Esophagus muscularis mucosa (tissue), 4 donors: ENCODE measurements around the gene IFITM2. TPM values are rescaled to one million over a fixed set of nuclear protein-coding genes. Genes with fewer than 3 reads are reported as not detected.

Experiments used
- DNase-seq: peaks from one replicate; pipeline ENCODE4 v3.0.0-alpha.2; 2017; ENCODE audit errors: extremely low spot score
- H3K27ac ChIP-seq, 4 donors: fragments of 200-600 bp; sonication (generic); replicated peaks in 1 of 4; 1 replicate in 3 of 4; 2 replicates in 1 of 4; pipeline ENCODE4 v1.5.1; 2016 to 2019; ENCODE audit warnings: mild to moderate bottlenecking in 1 of 4
- H3K27me3 ChIP-seq, 4 donors: fragments of 200-600 bp; sonication (generic); one replicate each; pipeline versions ENCODE4 v1.5.1 to v1.6.0; 2016 to 2019
- H3K36me3 ChIP-seq, 4 donors: fragments of 200-600 bp; sonication (generic); one replicate each; pipeline ENCODE4 v1.5.1; 2016 to 2019
- H3K4me1 ChIP-seq, 4 donors: fragments of 200-600 bp; sonication (generic); one replicate each; pipeline ENCODE4 v1.5.1; 2016 to 2019
- H3K4me3 ChIP-seq, 4 donors: fragments of 200-600 bp; sonication (generic); 1 replicate in 2 of 4; 2 replicates in 2 of 4; pipeline ENCODE4 v1.5.1; 2016 to 2019; ENCODE audit warnings: mild to moderate bottlenecking in 4 of 4, moderate library complexity in 1 of 4
- H3K9me3 ChIP-seq, 4 donors: fragments of 200-600 bp; sonication (generic); 1 replicate in 3 of 4; 2 replicates in 1 of 4; pipeline ENCODE4 v1.5.1; 2016 to 2019
- CTCF ChIP-seq, 3 experiments: fragments of 200-600 bp in 2 of 3; fragments of 450-650 bp in 1 of 3; sonication (generic) in 2 of 3; IDR thresholded peaks; one replicate each; pipeline ENCODE4 v1.5.1; 2017 to 2019; ENCODE audit warnings: antibody characterized with exemption in 3 of 3, mild to moderate bottlenecking in 2 of 3, moderate library complexity in 1 of 3
- EP300 ChIP-seq: sonication (generic); formaldehyde crosslinking; IDR thresholded peaks from one replicate; pipeline ENCODE4 v1.6.1; 2017; ENCODE audit warnings: antibody characterized with exemption
- POLR2A ChIP-seq: fragments of 450-650 bp; IDR thresholded peaks from one replicate; pipeline ENCODE4 v1.6.1; 2017; ENCODE audit warnings: antibody characterized with exemption, moderate library complexity, mild to moderate bottlenecking, low read depth
- POLR2AphosphoS5 ChIP-seq, 2 donors: sonication (generic); formaldehyde crosslinking; IDR thresholded peaks; one replicate each; pipeline ENCODE4 v1.6.1; 2017; ENCODE audit warnings: antibody characterized with exemption in 2 of 2
- WGBS: methylation state at CpG from one replicate; pipeline ENCODE4 v1.1.5; 2018; 5-methylcytosine and 5-hydroxymethylcytosine counted together
- intact Hi-C: fragments of 100-400 bp; cut with DNase I; formaldehyde crosslinking; loops from one replicate; pipeline ENCODE4 v1.15.1; 2023
- total RNA-seq, 4 donors: library from RNA; depleted of rRNA; stranded (reverse); fragments of >200 nt; gene quantifications; one replicate each; pipeline versions ENCODE4 v1.1.0 to v1.2.1, GENCODE V29; 2016

Gene IFITM2
- total RNA-seq, 4 donors from 2014 or later = 92.2 to 235 (median 194) TPM

DNA sequence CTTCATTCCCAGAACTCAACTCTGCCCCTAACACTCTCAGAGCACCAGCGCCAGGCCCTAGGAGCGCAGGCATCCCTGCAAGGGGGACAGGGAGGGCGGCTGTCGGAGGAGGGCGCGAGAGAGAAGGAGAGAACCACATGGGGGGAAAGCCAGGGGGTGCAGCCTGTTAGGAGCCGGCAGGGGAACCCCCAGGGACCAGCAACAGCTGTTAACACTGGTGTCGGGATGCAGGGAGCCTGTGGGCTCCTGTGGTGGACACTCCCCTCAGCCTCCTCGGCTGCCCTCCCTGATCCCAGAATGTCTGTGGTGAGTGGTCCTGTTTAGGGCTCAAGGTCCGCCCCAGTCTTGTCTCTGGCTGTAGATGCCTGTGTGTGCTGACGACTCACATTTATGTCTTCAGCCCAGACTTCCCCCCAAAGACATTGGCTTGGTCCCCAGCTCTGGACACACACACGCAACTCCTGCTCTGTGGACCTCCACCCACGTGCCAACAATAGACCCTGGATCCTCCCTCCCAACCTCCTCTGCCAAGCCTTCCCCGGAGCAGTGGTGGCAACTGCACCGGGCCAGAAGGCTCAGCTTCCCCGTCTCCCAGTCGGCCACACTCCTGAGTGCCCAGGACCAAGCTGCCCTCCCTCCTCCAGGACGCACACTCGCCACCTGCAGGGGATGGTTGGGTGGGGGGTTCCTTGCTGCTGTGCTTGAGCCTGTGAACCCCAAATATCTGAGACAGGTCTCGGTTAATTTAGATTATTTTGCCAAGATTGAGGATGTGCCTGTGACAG, 7.5 kb upstream of the IFITM2 start:
- TF ChIP-seq CTCF (IDR thresholded peaks at IDR 0.05) = no peak
- no peak for TF ChIP-seq POLR2A
- DNase-seq = no peak
- H3K36me3 ChIP-seq = no peaks in the 10 kb centered on the region
- intact Hi-C loops = loop anchor here (5.0 kb wide), 1 partner anchor 152 kb away; the partner anchor contains the start of gene PTDSS2
- no peak overlapping the region for H3K27ac ChIP-seq
- H3K4me1 ChIP-seq = peaks cover 7 to 30% (median 22%) of the 10 kb centered on the region in 4 donors
- H3K27me3 ChIP-seq = peaks cover 0 to 62% (median 22%) of the 10 kb centered on the region in 4 donors
- WGBS = 28% methylated on average over 18 of the region's 20 CpGs
- no peak overlapping the region for H3K4me3 ChIP-seq
- H3K9me3 ChIP-seq = no peaks in the 10 kb centered on the region

GRCh38 chr11:303363-303762, 4.3 kb upstream of the IFITM2 start:
- WGBS = 88% methylated on average over 12 of the region's 12 CpGs
- no peaks in the 10 kb centered on the region for H3K9me3 ChIP-seq
- H3K27me3 ChIP-seq = peaks cover 0 to 33% (median 20%) of the 10 kb centered on the region in 4 donors
- DNase-seq = no peak
- H3K4me1 ChIP-seq = peaks cover 22 to 42% (median 29%) of the 10 kb centered on the region in 4 donors
- intact Hi-C loops = loop anchor here (5.0 kb wide), 1 partner anchor 149 kb away; the partner anchor contains the start of gene PTDSS2
- no peak overlapping the region for H3K27ac ChIP-seq
- H3K4me3 ChIP-seq = no peak overlapping the region
- no peaks in the 10 kb centered on the region for H3K36me3 ChIP-seq
- no peak for TF ChIP-seq POLR2AphosphoS5 (IDR thresholded peaks at IDR 0.05)
- no peak for TF ChIP-seq EP300
- no peak for TF ChIP-seq POLR2A
- no peak for TF ChIP-seq CTCF (IDR thresholded peaks at IDR 0.05)

DNA sequence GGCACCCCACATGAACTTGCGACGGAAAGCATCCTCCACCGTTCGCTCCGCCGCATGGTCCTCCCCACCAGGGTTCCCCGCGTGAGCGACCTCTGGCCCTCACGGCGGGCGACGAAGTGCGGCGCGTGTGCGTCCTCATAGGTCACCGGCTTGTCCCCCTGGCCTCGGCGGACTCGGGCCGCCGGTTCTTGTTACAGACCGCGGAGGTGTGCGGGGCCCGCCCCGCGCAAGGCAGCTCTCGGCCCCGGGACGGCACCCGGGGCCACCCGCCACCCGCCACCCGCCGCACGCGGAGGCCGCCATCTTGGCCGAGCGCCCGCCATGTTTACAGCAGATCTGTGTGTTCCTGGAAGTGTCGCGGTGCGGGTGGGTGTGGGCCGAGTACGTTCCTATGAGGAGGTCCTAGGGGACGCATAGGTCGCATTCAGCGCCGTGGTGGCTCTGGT, 3.5 kb upstream of the IFITM2 start:
- intact Hi-C loops = loop anchor here (2.0 to 5.0 kb wide), 2 partner anchors 55 to 148 kb away; partner anchors contain the start of gene PTDSS2
- DNase-seq = no peak
- H3K4me3 ChIP-seq = no peak overlapping the region
- peaks cover 24 to 43% (median 28%) of the 10 kb centered on the region in 4 donors for H3K4me1 ChIP-seq
- TF ChIP-seq POLR2A = no peak
- H3K9me3 ChIP-seq = no peaks in the 10 kb centered on the region
- WGBS = 79% methylated on average over 49 of the region's 52 CpGs
- H3K27ac ChIP-seq = no peak overlapping the region
- H3K36me3 ChIP-seq = no peaks in the 10 kb centered on the region
- peaks cover 0 to 26% (median 13%) of the 10 kb centered on the region in 4 donors for H3K27me3 ChIP-seq

DNA sequence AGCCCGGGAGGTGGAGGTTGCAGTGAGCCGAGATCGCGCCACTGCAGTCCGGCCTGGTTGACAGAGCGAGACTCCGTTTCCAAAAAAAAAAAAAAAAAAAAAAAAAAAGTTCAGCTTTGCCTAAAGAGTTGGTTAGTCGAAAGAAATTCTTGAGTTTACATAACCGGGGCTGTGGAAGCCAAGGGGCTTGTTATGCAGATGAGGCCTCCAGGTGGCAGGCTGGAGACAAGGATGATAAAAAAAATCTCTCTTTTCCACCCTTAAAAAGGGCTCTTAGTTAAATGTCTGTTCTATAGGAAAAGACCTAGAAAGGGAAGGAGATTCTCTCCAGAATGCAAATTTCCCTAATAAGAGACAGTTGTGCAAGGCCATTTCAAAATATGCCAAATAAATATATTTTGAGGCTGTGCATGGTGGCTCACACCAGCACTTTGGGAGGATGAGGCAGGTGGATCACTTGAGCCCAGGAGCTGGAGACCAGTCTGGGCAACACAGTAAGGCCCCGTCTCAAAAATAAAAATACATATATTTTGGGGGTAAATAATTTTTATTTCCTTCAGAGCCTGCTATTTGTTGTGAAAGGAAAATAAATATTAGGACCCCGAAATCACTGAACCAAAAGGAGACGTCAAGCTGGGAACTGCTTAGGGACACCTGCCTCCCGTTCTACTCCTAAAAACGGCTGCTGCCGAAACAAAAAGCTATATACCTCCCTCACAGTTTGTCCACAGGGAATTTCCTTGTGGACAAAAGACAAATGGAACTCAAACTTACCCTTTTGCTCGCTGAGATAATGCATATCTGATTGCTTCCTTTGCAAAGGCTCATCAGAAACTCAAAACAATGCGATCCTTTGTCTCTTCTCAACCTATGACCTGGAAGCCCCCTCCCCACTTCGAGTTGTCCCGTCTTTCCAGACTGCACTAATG, 2.4 kb upstream of the IFITM2 start:
- peaks cover 25 to 46% (median 35%) of the 10 kb centered on the region in 4 donors for H3K4me1 ChIP-seq
- H3K9me3 ChIP-seq = no peaks in the 10 kb centered on the region
- H3K27me3 ChIP-seq = peaks cover 0 to 15% (median 2%) of the 10 kb centered on the region in 4 donors
- no peak overlapping the region for H3K4me3 ChIP-seq
- H3K27ac ChIP-seq = peak overlapping the region in 3 of 4 donors; percentile 31 to 90 (median 36)
- no peak for TF ChIP-seq EP300
- TF ChIP-seq CTCF (IDR thresholded peaks at IDR 0.05) = peak; percentile 72 to 88 (median 73)
- TF ChIP-seq POLR2A = no peak
- peak; percentile 34 to 56 for TF ChIP-seq POLR2AphosphoS5 (IDR thresholded peaks at IDR 0.05)
- WGBS = 39% methylated on average over 19 of the region's 19 CpGs
- no peak for DNase-seq
- no peaks in the 10 kb centered on the region for H3K36me3 ChIP-seq
- intact Hi-C loops = loop anchor here (2.0 to 5.0 kb wide), 2 partner anchors 54 to 147 kb away; partner anchors contain the start of gene PTDSS2

DNA sequence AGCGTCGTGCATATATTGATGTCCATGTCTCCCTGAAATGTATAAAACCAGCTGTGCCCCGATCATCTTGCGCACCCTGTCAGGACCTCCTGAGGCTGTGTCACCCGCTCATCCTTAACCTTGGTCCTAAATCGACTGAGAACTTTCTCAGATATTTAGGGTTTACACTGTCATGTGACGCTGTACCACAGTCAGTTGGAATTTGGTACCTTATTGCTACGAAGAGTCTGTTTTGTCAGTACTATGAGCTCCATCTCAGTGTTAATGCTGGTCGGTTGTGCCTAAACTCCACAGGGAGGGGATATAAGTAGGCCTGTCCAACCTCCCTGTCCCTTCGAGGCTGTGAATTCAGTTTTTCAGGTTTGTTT, 1.8 kb upstream of the IFITM2 start:
- 94% methylated on average over 9 of the region's 10 CpGs for WGBS
- TF ChIP-seq CTCF (IDR thresholded peaks at IDR 0.05) (no peak), EP300 (no peak), POLR2A (no peak), POLR2AphosphoS5 (IDR thresholded peaks at IDR 0.05) (no peak)
- Histone ChIP-seq H3K4me1 (peaks cover 25 to 45% (median 34%) of the 10 kb centered on the region in 4 donors), H3K27me3 (peaks cover 0 to 9% (median 0%) of the 10 kb centered on the region in 4 donors), H3K36me3 (no peaks in the 10 kb centered on the region), H3K4me3 (no peak overlapping the region), H3K9me3 (no peaks in the 10 kb centered on the region), H3K27ac (peak overlapping the region in 3 of 4 donors; percentile 38 to 90 (median 86))
- no peak for DNase-seq
- intact Hi-C loops = loop anchor here (2.0 kb wide), 1 partner anchor 53 kb away; no protein-coding TSS in a partner anchor
